Right lobe of liver (tissue), 6 donors: Measurements from ENCODE around the gene MYO15A. TPM values are rescaled to one million over a fixed set of nuclear protein-coding genes. Genes with fewer than 3 reads are reported as not detected.

Experiments
- ATAC-seq, 4 donors: fragments of 200-7000 bp; cut with Tn5 transposase; one replicate each; pipeline ENCODE4 v1.9.1; 2020; ENCODE audit warnings: mild to moderate bottlenecking in 4 of 4, moderate library complexity in 4 of 4
- DNase-seq, 3 donors: peaks; one replicate each; pipeline ENCODE4 v3.0.0-alpha.2; 2020
- H3K27ac ChIP-seq, 3 donors: fragments of 200-600 bp; one replicate each; pipeline ENCODE4 v1.8.0; 2022
- H3K27me3 ChIP-seq, 2 donors: fragments of 200-600 bp; one replicate each; pipeline ENCODE4 v1.8.0; 2022
- H3K36me3 ChIP-seq, 4 donors: fragments of 200-600 bp; sonication (generic) in 1 of 4; one replicate each; pipeline versions ENCODE4 v1.5.1 to v1.8.0; 2017 to 2022; ENCODE audit warnings: control low read depth in 1 of 4
- H3K4me1 ChIP-seq, 4 donors: fragments of 200-600 bp; sonication (generic) in 1 of 4; one replicate each; pipeline versions ENCODE4 v1.5.1 to v1.8.0; 2017 to 2022; ENCODE audit warnings: control low read depth in 1 of 4
- H3K4me3 ChIP-seq, 3 donors: fragments of 200-600 bp; one replicate each; pipeline ENCODE4 v1.8.0; 2022
- H3K9me3 ChIP-seq, 4 donors: fragments of 200-600 bp; sonication (generic) in 1 of 4; one replicate each; pipeline versions ENCODE4 v1.5.1 to v1.8.0; 2017 to 2022; ENCODE audit warnings: control low read depth in 1 of 4
- POLR2A ChIP-seq: fragments of 450-650 bp; IDR thresholded peaks from one replicate; pipeline ENCODE4 v1.6.1; 2017; ENCODE audit warnings: antibody characterized with exemption, mild to moderate bottlenecking
- WGBS: methylation state at CpG from one replicate; pipeline ENCODE4 v1.1.6; 2018; ENCODE audit warnings: low coverage, low lambda C conversion rate; ENCODE audit not compliant: insufficient coverage; ENCODE audit errors: missing lambda C conversion rate; 5-methylcytosine and 5-hydroxymethylcytosine counted together
- intact Hi-C, 2 donors: fragments of 100-400 bp; cut with DNase I; formaldehyde crosslinking; loops; one replicate each; pipeline versions ENCODE4 v1.11.2 to v1.14.1; 2022
- total RNA-seq, 6 experiments: library from RNA; depleted of rRNA in 2 of 6; stranded (reverse); fragments of >200 nt in 2 of 6; fragmentation: NEBNext Ultra II Directional in 3 of 6; extraction: Animal tissue kit (Norgen Biotek cat#: 25700) in 3 of 6; gene quantifications; one replicate each; pipeline versions ENCODE4 v1.1.0 to v1.2.4, GENCODE V29; 2016 to 2023
- TF ChIP-seq, protein P1 (sequence below), 4 donors: fragments of 200-600 bp in 3 of 4; fragments of 450-650 bp in 1 of 4; IDR thresholded peaks; one replicate each; pipeline versions ENCODE4 v1.5.1 to v1.8.0; 2016 to 2022; ENCODE audit warnings: antibody characterized with exemption in 4 of 4, mild to moderate bottlenecking in 2 of 4
- donor health status: DM: no; HTN: yes; CAD: no.
- donor health status: DM: no; HTN: no; CAD: no.
- donor health status: DM: no; HTN: no; CAD: no.
- donor health status: DM: no; HTN: yes; CAD: no.
- donor health status: DM: no; HTN: yes; CAD: no.

The MYO15A gene
- total RNA-seq, 6 experiments from 2014 or later = 0.19 to 6.2 (median 1.5) TPM

DNA sequence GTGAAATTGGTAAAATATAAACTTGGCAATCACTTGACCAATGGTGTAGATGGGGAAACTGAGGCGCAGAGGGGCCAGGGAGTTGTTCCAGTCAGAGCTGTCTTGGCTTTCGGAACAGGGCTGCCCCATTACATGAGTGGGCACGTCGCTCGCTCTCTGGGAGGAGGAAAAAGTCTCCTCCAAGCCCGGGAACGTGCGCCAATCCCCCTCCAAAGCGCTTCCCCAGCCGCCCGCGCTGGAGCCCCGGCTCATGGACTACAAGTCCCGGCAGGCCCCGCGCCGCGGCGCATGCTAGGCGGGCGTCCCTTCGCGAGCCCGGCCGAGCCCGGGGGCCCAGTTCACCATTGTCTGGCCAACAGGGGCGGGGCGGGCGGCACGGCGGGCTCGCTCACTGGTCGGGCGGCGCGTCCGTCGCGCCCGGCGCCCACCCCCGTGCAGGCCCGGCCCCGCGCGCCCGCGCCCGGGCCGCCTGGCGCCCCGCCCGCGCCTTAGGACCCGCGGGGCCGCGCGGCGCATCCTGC, 116.6 kb downstream of the MYO15A start, which contains the start of gene LLGL1:
Gene LLGL1 (plus strand): TSS at position 515 of the 521 bp plus-strand sequence. CDS start 48 bp downstream, outside the sequence.
- no peak within 1 kb of the TSS for H3K27ac ChIP-seq

DNA sequence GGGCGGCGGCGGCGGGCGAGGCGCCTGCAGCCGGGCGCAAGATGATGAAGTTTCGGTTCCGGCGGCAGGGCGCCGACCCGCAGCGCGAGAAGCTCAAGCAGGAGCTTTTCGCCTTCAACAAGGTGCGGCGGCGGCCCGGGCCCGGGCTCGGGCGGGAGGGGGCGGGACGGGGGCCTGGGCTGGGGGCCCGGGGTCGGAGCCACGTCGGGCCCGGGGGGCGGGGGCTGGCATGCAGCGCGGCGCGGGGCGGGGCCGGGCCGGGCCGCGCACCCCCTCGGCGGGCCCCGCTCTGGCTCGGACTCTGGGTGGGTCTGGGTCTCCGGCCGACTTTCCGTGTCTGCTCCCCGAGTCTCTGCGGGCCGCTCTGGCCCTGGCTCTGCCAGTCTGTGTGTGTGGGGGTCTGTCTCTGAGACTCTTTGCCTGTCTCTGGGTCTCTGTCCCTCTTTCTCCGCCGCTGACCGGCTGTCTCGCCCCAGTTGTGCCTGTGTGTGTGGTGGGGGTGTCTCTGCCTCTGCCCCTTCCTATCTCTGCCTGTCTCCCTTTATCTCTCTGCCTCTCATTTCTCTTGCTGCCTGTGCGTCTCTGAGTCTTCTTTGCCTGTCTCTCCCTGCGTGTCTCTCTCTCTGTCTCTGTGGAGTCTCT, 117.2 kb downstream of the MYO15A start:
- intact Hi-C loops = no loop called here
- WGBS = 10% methylated on average over 5 of the region's 57 CpGs
- TF ChIP-seq, protein P1, sequence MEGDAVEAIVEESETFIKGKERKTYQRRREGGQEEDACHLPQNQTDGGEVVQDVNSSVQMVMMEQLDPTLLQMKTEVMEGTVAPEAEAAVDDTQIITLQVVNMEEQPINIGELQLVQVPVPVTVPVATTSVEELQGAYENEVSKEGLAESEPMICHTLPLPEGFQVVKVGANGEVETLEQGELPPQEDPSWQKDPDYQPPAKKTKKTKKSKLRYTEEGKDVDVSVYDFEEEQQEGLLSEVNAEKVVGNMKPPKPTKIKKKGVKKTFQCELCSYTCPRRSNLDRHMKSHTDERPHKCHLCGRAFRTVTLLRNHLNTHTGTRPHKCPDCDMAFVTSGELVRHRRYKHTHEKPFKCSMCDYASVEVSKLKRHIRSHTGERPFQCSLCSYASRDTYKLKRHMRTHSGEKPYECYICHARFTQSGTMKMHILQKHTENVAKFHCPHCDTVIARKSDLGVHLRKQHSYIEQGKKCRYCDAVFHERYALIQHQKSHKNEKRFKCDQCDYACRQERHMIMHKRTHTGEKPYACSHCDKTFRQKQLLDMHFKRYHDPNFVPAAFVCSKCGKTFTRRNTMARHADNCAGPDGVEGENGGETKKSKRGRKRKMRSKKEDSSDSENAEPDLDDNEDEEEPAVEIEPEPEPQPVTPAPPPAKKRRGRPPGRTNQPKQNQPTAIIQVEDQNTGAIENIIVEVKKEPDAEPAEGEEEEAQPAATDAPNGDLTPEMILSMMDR (IDR thresholded peaks at IDR 0.05) = no peak
- TF ChIP-seq POLR2A = no peak
- ATAC-seq (peak in 1 of 4 donors; percentile 6), DNase-seq (peak in 1 of 3 donors; percentile 53)
- H3K36me3 ChIP-seq = no peaks in the 10 kb centered on the region
- H3K27me3 ChIP-seq = no peaks in the 10 kb centered on the region
- H3K4me1 ChIP-seq = no peaks in the 10 kb centered on the region
- H3K27ac ChIP-seq = no peak overlapping the region
- no peaks in the 10 kb centered on the region for H3K9me3 ChIP-seq
- H3K4me3 ChIP-seq = peak overlapping the region; percentile 40 to 59 (median 44)

More for the DNA sequence above, 116.6 kb downstream of the MYO15A start, which contains the start of gene LLGL1:
- intact Hi-C loops = no loop called here
- H3K4me1 ChIP-seq = no peaks in the 10 kb centered on the region
- TF ChIP-seq, protein P1 (IDR thresholded peaks at IDR 0.05) = no peak
- no peak for TF ChIP-seq POLR2A
- 3% methylated on average over 5 of the region's 60 CpGs for WGBS
- no peaks in the 10 kb centered on the region for H3K9me3 ChIP-seq
- ATAC-seq (peak; percentile 98 to 100 (median 98)), DNase-seq (peak; percentile 97 to 98 (median 98))
- no peaks in the 10 kb centered on the region for H3K27me3 ChIP-seq
- peak within 1 kb of the TSS; percentile 40 to 59 (median 44) for H3K4me3 ChIP-seq
- H3K36me3 ChIP-seq = no peaks in the 10 kb centered on the region

DNA sequence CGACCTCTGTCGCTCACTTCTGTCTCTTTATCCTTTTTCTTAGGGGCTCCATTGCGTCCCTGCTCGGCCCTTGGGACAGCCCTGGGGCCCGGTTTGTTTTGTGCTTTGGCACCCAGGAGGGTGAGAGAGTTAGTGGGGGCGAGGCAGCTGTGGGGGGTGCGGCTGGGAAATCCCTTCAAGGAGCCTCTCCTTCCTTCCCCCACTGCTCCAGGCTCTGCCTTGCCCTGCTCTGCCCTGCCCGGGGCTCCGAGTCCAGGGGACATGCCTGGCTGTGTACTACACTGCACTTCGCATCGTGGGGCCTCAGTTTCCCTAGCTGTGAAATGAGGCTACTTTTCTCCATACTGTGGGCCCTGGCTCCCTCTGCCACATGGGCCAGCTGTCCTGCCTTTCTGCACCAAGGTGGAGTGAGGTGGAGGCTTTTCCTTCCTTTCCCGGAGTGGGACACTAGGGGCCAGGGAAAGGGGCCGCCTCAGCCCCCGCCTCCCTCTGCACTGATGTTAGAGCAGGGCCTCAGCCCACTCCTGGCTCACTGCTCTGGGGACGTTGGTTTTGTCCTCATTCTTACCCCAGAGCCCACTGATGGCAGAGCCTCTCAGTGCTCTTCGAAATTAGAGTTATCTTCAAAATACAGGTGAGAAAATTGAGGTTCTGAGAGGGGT, 117.9 kb downstream of the MYO15A start:
- WGBS = 43% methylated on average over 11 of the region's 16 CpGs
- DNase-seq (peak in 1 of 3 donors; percentile 53), ATAC-seq (no peak)
- no peak for TF ChIP-seq POLR2A
- TF ChIP-seq, protein P1 (IDR thresholded peaks at IDR 0.05) = no peak
- Histone ChIP-seq H3K4me3 (peak overlapping the region; percentile 40 to 59 (median 44)), H3K4me1 (no peaks in the 10 kb centered on the region), H3K36me3 (no peaks in the 10 kb centered on the region), H3K27me3 (no peaks in the 10 kb centered on the region), H3K27ac (no peak overlapping the region), H3K9me3 (no peaks in the 10 kb centered on the region)
- intact Hi-C loops = no loop called here

DNA sequence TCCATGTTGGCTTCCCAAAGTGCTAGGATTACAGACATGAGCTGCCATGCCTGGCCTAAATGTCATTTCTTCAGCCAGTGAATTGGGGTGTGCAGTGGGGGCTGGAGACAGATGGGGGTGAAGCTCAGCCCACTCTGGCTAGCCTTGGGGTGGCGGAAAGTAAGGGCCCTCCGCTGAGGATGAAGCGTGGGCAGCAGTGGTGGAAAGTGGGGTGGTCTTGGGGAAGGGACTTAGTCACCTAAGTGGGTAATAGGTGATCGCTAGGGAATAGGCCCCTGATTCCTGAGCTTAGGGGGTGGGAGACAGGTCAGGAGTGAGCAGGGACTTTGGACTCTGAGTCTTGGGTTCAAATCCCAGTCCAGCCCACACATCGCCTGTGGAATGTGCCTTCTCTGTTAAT, 119.1 kb downstream of the MYO15A start:
- 100% methylated on average over 2 of the region's 5 CpGs for WGBS
- intact Hi-C loops = no loop called here
- DNase-seq (no peak), ATAC-seq (no peak)
- Histone ChIP-seq H3K27me3 (no peaks in the 10 kb centered on the region), H3K4me1 (no peaks in the 10 kb centered on the region), H3K4me3 (no peak overlapping the region), H3K36me3 (no peaks in the 10 kb centered on the region), H3K9me3 (no peaks in the 10 kb centered on the region), H3K27ac (no peak overlapping the region)
- TF ChIP-seq POLR2A = no peak
- TF ChIP-seq, protein P1 (IDR thresholded peaks at IDR 0.05) = no peak
